ENCODE measurements around the gene RFX6.
"Not testable (repeated sequence)": the region's sequence is repeated elsewhere in the genome, so short reads cannot be mapped to it uniquely, and the experiment has no call there.

Gene RFX6

GRCh38 chr6:116876635-116877611 is at the start of gene RFX6:
Gene RFX6 (plus strand): TSS chr6:116877242. CDS start chr6:116877276, 34 bp downstream.
- DNase-seq (ENCODE audit: low read depth) = no peak

DNA sequence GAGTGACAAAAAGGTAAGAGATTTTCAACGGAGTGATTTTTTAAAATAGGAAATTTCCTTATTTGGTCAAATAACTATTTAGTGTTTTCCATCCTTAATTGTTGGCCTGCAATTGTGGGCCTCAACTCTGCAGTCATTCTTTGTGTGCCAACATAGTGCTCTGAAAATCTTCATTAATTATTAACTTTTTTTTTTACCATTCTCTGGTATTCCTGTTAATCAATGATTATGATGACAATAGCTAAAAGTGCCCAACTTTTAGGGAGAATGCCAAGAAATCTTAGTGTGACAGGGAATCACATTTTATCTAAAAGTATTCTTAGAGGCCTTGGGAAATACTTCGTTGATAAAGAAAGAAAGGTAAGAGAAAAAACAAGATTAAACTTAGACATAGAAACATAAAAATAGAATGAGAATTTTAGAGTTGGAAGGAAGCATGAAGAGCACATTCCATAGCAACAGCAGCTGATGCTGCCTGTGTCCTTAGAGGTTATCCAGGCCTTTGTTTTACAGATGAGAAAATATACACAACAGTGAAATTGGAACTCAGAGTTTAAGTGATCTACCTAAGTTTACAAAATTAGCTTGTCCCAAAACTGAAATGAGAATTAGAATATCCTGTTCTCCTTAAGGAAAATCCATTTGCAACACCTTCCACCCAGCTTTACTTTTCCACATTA is 49.3 kb upstream of the RFX6 start:
- no peak for DNase-seq (ENCODE audit: low read depth)

GRCh38 chr6:116828983-116829382 is 48.1 kb upstream of the RFX6 start, which contains the start of gene GPRC6A:
Gene GPRC6A (minus strand): TSS chr6:116829083. CDS start chr6:116829013, 70 bp downstream.
- DNase-seq (ENCODE audit: low read depth) = no peak

GRCh38 chr6:116834526-116834925 is 42.5 kb upstream of the RFX6 start:
- not testable (repeated sequence) for DNase-seq (ENCODE audit: low read depth)

- DNase-seq (ENCODE audit: low read depth) = no peak
Observed at GRCh38 chr6:116836606-116837342, 40.3 kb upstream of the RFX6 start.

DNA sequence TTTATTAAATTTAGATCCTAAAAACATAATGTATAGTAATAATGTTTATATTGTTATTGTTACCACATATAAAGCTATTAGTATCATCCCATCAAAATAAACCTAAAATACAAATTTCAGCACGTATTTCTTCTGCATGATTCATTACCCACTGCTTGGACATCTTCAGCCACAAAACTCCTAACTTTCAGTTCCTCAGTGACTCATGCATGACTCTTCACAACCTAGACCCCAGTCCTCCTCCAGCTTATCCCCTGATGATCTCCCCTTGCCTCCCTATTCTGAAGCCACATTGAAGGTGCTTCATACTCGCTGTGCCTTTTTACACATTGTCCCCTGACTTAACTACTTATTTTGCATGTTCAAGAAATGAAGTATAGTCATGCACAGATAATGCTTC is 37.0 kb upstream of the RFX6 start:
- no peak for DNase-seq (ENCODE audit: low read depth)

DNA sequence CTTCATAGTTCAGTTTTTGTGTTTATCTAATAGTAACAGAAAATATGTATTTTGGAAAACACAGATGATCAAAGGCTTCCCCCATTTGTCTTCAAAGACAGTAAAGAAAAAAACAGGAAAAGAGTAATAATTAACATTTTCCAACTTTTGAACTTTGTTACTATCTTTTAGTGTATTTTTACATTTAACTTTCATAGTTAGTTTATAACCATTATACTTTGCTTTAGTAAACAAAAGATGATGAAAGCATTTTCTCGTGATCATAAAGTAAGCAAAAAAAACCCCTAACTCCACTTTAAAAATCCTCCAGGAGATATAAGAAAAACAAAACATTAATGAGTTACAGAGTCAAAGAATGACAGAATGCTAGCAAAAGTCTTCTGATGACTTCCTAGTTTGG is 34.6 kb upstream of the RFX6 start:
- DNase-seq (ENCODE audit: low read depth) = no peak

- DNase-seq (ENCODE audit: low read depth) = no peak
Observed at GRCh38 chr6:116847227-116847626, 29.8 kb upstream of the RFX6 start.

- no peak for DNase-seq (ENCODE audit: low read depth)
Observed at GRCh38 chr6:116858060-116858459, 19.0 kb upstream of the RFX6 start.

DNA sequence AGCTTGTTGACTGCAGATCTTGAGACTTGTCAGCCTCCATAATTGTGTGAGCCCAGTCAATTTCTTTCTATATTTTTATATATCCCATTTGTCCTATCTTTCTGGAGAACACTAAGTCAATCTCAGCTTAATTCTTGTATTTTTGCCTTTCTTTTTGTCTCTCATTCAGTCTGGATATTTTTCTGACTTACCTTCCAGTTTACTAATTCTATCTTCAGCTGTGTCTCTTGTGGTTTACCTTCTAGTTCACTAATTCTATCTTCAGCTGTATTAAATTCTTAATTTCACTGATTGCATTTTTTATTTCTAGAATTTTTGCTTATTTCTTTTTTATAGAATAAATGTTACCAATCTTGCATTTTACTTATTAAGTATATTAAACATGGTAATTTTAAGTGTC is 17.8 kb upstream of the RFX6 start:
- DNase-seq (ENCODE audit: low read depth) = no peak

DNA sequence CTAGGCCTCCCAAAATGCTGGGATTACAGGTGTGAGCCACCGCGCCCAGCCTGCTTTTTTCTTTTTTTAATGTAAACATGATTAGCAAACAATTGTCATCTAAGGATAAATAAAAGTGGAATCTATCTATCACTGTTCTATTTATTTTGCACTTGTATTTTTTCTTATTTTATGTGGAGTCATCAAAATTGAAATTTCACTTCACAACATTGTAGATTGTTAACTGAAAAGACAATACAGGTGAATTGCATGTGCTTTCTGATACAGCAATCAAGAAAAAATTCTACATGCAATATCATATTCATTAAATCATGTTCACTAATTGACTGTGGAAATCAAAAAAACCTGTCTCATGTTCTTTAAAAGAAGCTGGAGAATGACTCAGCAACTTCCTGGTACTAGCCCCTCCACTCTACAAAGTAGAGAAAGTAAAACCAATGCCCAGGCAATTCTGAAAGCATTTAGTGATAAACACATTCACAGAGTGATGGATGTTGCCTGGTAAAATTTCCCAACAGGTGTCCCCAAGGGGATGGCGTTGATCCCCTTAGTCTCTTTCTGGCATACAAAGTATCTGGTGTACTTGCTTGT is 10.7 kb upstream of the RFX6 start:
- DNase-seq (ENCODE audit: low read depth) = no peak

- no peak for DNase-seq (ENCODE audit: low read depth)
Observed at GRCh38 chr6:116872771-116873170, 4.3 kb upstream of the RFX6 start.

DNA sequence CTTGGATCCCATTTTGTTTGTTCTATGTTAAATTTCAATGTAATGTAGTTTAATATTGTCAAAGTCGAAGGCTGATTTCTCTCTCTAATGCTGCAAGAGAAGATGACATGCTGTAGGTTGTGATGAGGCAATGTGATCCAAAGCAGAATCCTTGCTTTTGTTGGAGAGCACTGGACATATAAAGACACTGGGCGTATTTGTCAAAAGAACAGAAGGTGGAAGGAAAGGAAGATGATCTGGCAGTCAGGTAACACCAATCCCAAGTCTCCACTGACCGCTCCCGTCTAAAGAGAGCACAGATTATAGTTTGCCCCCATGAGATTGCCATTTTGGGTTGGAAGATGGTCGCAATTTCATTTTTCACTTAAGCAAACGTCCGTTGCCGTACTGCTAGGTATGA is 935 bp upstream of the RFX6 start:
- no peak for DNase-seq (ENCODE audit: low read depth)

DNA sequence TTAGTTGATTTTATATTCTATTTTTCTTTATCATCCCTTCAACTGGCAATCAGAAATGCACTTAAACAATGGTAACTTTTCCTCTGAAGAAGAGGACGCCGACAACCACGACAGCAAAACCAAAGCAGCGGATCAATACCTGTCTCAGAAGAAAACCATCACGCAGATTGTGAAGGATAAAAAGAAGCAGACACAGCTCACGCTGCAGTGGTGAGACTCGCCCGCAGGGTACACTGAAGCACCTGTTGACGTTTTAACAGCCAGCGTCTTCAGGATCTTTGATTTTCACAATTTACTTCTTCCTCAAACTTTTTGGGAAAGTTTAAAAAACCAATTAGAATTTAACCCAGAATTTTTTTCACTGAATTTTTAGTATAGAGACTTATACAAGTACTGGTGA is 701 bp downstream of the RFX6 start:
- no peak for DNase-seq (ENCODE audit: low read depth)

DNA sequence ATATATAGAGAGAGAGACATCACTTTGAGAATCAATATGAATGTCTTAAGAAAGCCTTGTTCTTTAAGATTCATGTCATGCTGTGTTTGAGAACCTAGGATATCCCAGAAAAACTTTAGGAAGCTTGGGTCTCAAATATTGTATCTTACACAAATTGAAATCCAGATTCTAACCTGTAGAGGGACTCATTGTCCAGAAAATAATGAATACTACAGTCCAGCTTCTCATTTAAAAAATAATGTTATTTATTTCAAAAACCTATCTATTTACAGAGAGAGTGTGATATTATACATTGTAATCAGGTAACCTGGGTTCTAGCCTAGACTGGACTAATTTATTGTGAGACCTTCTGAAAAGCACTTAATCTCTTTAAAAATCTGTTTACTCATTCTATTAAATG is 4.2 kb downstream of the RFX6 start:
- DNase-seq (ENCODE audit: low read depth) = no peak

GRCh38 chr6:116883005-116883404 is 6.0 kb downstream of the RFX6 start:
- no peak for DNase-seq (ENCODE audit: low read depth)

GRCh38 chr6:116884530-116884929 is 7.5 kb downstream of the RFX6 start:
- DNase-seq (ENCODE audit: low read depth) = no peak

DNA sequence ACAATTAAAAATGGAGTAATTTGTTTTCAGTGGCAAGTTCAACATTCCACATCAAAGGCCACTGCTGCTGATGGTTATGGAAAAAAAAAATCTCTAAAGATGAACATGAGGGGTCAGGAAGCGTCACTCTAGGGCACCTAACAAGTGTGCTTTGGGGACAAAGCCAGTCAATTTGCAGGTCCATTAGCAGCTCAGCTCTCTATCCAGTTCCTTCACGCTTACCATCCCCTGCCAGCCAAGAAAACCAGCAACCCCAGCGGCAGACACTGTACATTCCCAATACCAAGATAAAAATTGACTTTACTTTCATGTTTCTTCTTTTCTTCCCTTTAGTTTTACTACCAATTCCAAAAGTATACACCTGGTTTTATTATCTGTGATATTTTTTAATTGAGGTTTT is 10.1 kb downstream of the RFX6 start:
- no peak for DNase-seq (ENCODE audit: low read depth)

DNA sequence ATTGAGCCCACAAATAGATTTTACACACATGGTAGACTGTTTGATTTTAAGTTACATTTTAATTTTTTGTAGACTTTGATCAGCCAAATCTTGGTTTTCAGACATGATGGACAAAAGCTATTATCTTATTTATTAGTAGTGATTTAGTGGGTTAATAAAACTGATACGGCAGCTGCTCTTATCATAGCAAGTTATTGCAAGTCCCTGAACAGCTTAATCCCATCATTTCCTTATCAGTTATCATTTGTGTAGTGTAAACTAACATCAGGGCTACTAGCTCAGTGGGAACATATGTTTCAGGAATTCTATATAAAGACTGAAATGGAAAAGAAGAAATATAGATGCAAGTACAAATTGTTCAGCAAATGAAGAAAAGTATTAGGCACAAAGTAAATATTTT is 10.9 kb downstream of the RFX6 start:
- DNase-seq (ENCODE audit: low read depth) = no peak

DNA sequence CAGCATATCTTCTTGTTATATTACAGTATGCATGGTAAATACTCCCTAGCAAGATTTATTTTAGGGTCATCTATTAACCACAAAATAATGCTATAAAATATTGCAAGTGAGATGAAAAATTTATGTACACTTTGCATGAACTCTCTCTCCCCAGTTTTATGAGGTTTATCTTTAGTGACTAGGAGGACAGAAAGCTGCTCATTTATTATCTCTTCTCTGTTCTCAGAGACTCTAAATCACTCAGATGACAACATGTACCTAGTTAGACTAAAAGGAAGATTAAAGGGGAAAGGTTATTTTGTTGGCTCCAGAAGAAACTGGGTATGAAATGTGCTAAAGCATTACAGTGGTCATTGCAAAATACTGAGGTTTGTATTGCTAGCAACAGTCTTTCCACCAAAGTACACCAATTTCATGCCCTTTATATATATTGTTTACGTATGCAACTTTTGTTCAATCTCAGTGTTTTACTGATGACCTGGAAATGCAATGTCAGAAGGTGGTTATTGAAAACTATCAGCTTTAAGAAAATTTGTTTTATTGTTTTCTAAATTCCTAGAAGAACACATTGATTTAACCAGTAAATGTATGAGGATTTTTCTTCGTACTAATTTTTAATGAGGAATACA is 11.8 kb downstream of the RFX6 start:
- DNase-seq (ENCODE audit: low read depth) = no peak

GRCh38 chr6:116894669-116895068 is 17.6 kb downstream of the RFX6 start:
- DNase-seq (ENCODE audit: low read depth) = no peak

- no peak for DNase-seq (ENCODE audit: low read depth)
Observed at GRCh38 chr6:116895935-116896334, 18.9 kb downstream of the RFX6 start.
